Mesodermal cell (in vitro differentiated cells): ENCODE measurements around the gene SCAMP2.

Source experiments
- H3K27ac ChIP-seq: 2 replicates; pipeline ENCODE4 v1.7.0; 2013; ENCODE audit warnings: mild to moderate bottlenecking, low read depth, low read length, moderate library complexity; ENCODE audit not compliant: severe bottlenecking
- H3K36me3 ChIP-seq: 2 replicates; pipeline ENCODE4 v1.7.1; 2013; ENCODE audit warnings: mild to moderate bottlenecking, low read length, moderate library complexity; ENCODE audit not compliant: control insufficient read depth, insufficient read depth
- H3K4me1 ChIP-seq: one replicate; pipeline ENCODE4 v1.7.1; 2013; ENCODE audit warnings: mild to moderate bottlenecking, low read length; ENCODE audit not compliant: insufficient read depth, control insufficient read depth, poor library complexity, severe bottlenecking
- H3K4me3 ChIP-seq: 2 replicates; pipeline ENCODE4 v1.7.0; 2013; ENCODE audit warnings: low read length, control low read depth, mild to moderate bottlenecking; ENCODE audit not compliant: insufficient read depth, poor library complexity, severe bottlenecking; ENCODE audit errors: extremely low read depth
- H3K9me3 ChIP-seq: 2 replicates; pipeline ENCODE4 v1.7.1; 2013; ENCODE audit warnings: mild to moderate bottlenecking, low read length, moderate library complexity; ENCODE audit not compliant: control insufficient read depth
- WGBS, 2 experiments: methylation state at CpG; one replicate each; pipeline ENCODE4 v1.1.5; 2013; ENCODE audit warnings: missing lambda C conversion rate in 2 of 2; ENCODE audit not compliant: insufficient coverage in 2 of 2; 5-methylcytosine and 5-hydroxymethylcytosine counted together

The SCAMP2 gene

DNA sequence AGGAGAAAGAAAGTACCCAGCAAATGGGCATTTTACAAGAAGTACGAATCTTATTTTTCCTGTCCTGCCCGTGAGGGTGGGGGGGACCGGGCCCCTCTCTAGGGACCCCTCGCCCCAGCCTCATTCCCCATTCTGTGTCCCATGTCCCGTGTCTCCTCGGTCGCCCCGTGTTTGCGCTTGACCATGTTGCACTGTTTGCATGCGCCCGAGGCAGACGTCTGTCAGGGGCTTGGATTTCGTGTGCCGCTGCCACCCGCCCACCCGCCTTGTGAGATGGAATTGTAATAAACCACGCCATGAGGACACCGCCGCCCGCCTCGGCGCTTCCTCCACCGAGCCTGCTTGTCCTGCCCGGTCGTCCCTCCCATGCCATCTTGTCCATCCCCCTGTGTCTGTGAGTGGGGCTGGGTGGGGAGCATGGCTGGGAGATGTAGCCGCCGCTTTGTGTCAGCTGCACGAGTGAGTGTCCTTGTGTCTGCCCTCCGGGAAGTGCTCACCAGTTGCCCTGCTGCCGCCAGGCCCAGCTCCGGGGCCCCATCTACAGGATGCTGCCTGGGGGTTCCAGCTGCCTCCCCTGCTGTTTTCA lies 70.2 kb downstream of the SCAMP2 start:
- WGBS, 2 experiments, result 95 to 97% methylated on average over 20 to 29 of the region's 31 CpGs

GRCh38 chr15:74802290-74802689 lies 70.9 kb downstream of the SCAMP2 start:
- H3K9me3 ChIP-seq, result no peaks in the 10 kb centered on the region
- H3K4me3 ChIP-seq, result no peak overlapping the region
- WGBS, 2 experiments, result 92 to 95% methylated on average over 19 of the region's 20 CpGs
- H3K27ac ChIP-seq, result no peak overlapping the region
- H3K36me3 ChIP-seq, result peaks cover 51% of the 10 kb centered on the region
- no peaks in the 10 kb centered on the region for H3K4me1 ChIP-seq

More for the DNA sequence above, 70.2 kb downstream of the SCAMP2 start:
- Histone ChIP-seq H3K9me3 (no peaks in the 10 kb centered on the region), H3K36me3 (peaks cover 51% of the 10 kb centered on the region), H3K4me1 (no peaks in the 10 kb centered on the region), H3K27ac (no peak overlapping the region), H3K4me3 (no peak overlapping the region)

- no peak overlapping the region for H3K27ac ChIP-seq
- peaks cover 51% of the 10 kb centered on the region for H3K36me3 ChIP-seq
- no peak overlapping the region for H3K4me3 ChIP-seq
- no peaks in the 10 kb centered on the region for H3K4me1 ChIP-seq
- 94 to 95% methylated on average over 17 to 18 of the region's 18 CpGs for WGBS, 2 experiments
- no peaks in the 10 kb centered on the region for H3K9me3 ChIP-seq
These were observed 71.7 kb downstream of the SCAMP2 start for GRCh38 chr15:74801311-74801997.

DNA sequence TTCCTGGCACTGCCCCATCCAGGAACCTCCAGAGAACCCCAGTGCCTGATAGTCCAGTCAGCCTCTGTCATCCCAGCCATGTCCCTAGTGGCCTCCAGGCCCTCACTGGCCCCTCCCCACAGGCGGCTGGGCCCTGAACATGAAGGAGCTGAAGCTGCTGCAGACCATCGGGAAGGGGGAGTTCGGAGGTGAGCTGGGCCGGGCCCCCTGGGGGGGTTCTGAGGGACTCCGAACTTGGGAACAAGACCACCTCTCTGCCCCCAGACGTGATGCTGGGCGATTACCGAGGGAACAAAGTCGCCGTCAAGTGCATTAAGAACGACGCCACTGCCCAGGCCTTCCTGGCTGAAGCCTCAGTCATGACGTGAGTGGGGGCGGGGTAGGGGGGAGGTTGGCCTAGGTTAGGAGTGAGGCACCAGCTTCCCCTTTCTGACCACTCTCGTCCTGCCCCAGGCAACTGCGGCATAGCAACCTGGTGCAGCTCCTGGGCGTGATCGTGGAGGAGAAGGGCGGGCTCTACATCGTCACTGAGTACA lies 72.5 kb downstream of the SCAMP2 start:
- Histone ChIP-seq H3K27ac (no peak overlapping the region), H3K36me3 (peaks cover 54% of the 10 kb centered on the region), H3K4me3 (no peak overlapping the region), H3K4me1 (no peaks in the 10 kb centered on the region), H3K9me3 (no peaks in the 10 kb centered on the region)
- 93% methylated on average over 17 to 19 of the region's 20 CpGs for whole genome bisulfite sequencing, 2 experiments

DNA sequence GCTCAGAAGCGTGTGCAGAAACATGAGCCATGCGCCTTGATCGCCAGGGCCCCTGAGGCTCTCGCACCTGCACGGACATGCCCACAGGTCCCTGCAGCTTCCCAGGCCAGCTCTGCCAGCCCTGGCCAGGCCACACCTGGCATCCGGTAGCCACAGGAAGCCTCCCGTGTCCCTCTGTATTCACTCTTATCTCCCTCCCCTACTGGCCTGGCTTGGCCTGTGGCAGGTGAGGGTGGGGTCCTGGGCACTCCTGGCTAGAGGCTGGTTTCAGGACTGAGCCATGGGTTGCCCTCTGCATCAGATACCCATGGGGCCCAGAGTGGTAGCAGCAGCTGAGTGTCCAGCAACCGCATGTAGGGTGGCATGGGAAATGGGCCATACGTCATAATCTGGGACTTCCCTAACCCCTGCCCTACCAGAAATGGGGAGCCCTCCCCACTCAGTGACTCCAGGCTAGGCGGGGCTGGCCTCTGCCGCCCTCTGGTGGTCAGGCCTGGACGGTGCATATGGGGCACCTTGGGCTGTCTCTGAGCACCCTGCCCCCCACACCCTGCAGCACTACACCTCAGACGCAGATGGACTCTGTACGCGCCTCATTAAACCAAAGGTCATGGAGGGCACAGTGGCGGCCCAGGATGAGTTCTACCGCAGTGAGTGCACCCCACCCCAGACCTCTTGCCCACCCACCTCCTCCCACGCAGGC lies 73.2 kb downstream of the SCAMP2 start:
- H3K36me3 ChIP-seq, result peaks cover 61% of the 10 kb centered on the region
- WGBS, 2 experiments, result 63 to 67% methylated on average over 11 to 14 of the region's 18 CpGs
- no peaks in the 10 kb centered on the region for H3K9me3 ChIP-seq
- H3K4me3 ChIP-seq, result no peak overlapping the region
- H3K4me1 ChIP-seq, result no peaks in the 10 kb centered on the region
- H3K27ac ChIP-seq, result no peak overlapping the region

DNA sequence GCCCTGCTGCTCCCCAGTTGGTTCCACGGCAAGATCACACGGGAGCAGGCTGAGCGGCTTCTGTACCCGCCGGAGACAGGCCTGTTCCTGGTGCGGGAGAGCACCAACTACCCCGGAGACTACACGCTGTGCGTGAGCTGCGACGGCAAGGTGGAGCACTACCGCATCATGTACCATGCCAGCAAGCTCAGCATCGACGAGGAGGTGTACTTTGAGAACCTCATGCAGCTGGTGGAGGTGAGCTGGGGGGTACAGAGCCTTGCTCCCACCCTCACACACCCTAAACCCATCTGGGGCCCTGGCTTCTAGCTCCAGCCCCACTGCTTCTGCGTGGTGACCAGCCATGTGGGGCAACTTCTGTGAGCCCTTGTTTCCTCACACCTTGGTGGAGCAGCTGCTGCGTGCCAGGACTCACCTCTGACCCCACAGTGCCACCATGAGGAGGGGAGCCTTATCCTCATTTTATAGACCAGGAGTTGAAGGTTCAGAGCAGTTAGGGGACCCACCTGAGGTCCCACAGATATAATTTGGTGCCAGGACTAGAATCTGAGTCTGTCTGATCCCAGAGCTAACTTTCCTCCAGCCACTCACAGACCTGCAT lies 73.8 kb downstream of the SCAMP2 start:
- peaks cover 60% of the 10 kb centered on the region for H3K36me3 ChIP-seq
- H3K4me1 ChIP-seq, result no peaks in the 10 kb centered on the region
- 95 to 98% methylated on average over 8 to 16 of the region's 16 CpGs for WGBS, 2 experiments
- H3K27ac ChIP-seq, result no peak overlapping the region
- no peaks in the 10 kb centered on the region for H3K9me3 ChIP-seq
- no peak overlapping the region for H3K4me3 ChIP-seq

- no peak overlapping the region for H3K4me3 ChIP-seq
- peaks cover 52% of the 10 kb centered on the region for H3K36me3 ChIP-seq
- WGBS, 2 experiments, result 91 to 94% methylated on average over 19 to 25 of the region's 25 CpGs
- no peaks in the 10 kb centered on the region for H3K9me3 ChIP-seq
- peaks cover under 1% of the 10 kb centered on the region for H3K4me1 ChIP-seq
- no peak overlapping the region for H3K27ac ChIP-seq
These were observed 74.5 kb downstream of the SCAMP2 start for GRCh38 chr15:74798388-74799254.

GRCh38 chr15:74795966-74796625 lies 77.1 kb downstream of the SCAMP2 start:
- 96 to 97% methylated on average over 8 to 11 of the region's 14 CpGs for WGBS, 2 experiments
- H3K9me3 ChIP-seq, result no peaks in the 10 kb centered on the region
- peaks cover 31% of the 10 kb centered on the region for H3K36me3 ChIP-seq
- peaks cover 8% of the 10 kb centered on the region for H3K4me1 ChIP-seq
- no peak overlapping the region for H3K27ac ChIP-seq
- H3K4me3 ChIP-seq, result no peak overlapping the region

DNA sequence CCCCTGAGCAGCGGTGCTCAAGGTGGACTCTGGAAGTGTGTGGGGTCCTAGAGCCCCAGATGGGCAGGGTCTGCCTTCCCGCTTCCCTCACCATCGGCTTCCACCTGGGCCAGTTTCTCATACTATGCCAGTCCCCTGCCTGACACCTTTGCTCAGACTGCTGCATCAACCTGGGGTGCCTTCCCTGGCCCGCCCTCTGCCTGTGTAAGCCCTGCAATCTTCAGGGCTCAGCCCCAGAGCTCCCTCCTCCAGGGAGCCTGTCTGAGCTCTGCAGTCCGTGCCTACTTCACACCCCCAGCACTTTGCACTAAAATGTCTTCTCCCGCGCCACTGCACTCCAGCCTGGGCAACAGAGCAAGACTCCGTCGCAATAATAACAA lies 78.2 kb downstream of the SCAMP2 start:
- 77 to 88% methylated on average over 3 to 4 of the region's 9 CpGs for WGBS, 2 experiments
- Histone ChIP-seq H3K4me3 (no peak overlapping the region), H3K36me3 (peaks cover 21% of the 10 kb centered on the region), H3K4me1 (peaks cover 14% of the 10 kb centered on the region), H3K27ac (no peak overlapping the region), H3K9me3 (no peaks in the 10 kb centered on the region)
